Measurements from ENCODE around the gene DHRS7C. TPM values are rescaled to one million over a fixed set of nuclear protein-coding genes. Genes with fewer than 3 reads are reported as not detected.

The DHRS7C gene
- total RNA-seq, 6 experiments from 2014 or later: not detected

DNA sequence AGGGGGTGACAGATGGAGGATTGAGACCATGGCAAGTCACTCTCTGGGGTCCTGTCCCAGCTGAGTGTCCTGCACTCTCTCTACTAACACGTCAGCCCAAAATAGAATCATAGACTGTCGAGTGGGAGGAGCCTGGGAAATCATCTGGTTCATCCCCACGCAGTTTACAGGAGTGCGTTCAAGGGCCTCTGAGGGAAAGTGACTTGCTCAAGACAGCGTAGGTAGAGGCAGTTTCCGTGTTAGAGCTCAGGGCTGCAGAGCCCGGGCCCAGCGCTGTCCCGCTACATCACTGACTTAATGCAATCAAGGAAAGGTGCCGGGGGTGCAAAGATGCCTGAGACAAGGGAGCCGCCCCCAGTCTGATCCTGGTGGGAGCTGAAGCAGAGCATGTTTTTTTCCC lies 20.1 kb upstream of the DHRS7C start:
- ATAC-seq (no peak), DNase-seq (no peak)
- no peaks in the 10 kb centered on the region for H3K4me1 ChIP-seq
- H3K36me3 ChIP-seq: no peaks in the 10 kb centered on the region
- no peak overlapping the region for H3K4me3 ChIP-seq
- no peaks in the 10 kb centered on the region for H3K9me3 ChIP-seq
- intact Hi-C loops (cut with DNase I): no loop called here
- WGBS (ENCODE audit: insufficient coverage, low coverage, low lambda C conversion rate, missing lambda C conversion rate): 46% methylated on average over 9 of the region's 11 CpGs
- H3K27ac ChIP-seq: no peak overlapping the region
- no peak for TF ChIP-seq POLR2A (IDR thresholded peaks at IDR 0.05)
- TF ChIP-seq, protein P1, sequence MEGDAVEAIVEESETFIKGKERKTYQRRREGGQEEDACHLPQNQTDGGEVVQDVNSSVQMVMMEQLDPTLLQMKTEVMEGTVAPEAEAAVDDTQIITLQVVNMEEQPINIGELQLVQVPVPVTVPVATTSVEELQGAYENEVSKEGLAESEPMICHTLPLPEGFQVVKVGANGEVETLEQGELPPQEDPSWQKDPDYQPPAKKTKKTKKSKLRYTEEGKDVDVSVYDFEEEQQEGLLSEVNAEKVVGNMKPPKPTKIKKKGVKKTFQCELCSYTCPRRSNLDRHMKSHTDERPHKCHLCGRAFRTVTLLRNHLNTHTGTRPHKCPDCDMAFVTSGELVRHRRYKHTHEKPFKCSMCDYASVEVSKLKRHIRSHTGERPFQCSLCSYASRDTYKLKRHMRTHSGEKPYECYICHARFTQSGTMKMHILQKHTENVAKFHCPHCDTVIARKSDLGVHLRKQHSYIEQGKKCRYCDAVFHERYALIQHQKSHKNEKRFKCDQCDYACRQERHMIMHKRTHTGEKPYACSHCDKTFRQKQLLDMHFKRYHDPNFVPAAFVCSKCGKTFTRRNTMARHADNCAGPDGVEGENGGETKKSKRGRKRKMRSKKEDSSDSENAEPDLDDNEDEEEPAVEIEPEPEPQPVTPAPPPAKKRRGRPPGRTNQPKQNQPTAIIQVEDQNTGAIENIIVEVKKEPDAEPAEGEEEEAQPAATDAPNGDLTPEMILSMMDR (IDR thresholded peaks at IDR 0.05): no peak
- no peaks in the 10 kb centered on the region for H3K27me3 ChIP-seq

DNA sequence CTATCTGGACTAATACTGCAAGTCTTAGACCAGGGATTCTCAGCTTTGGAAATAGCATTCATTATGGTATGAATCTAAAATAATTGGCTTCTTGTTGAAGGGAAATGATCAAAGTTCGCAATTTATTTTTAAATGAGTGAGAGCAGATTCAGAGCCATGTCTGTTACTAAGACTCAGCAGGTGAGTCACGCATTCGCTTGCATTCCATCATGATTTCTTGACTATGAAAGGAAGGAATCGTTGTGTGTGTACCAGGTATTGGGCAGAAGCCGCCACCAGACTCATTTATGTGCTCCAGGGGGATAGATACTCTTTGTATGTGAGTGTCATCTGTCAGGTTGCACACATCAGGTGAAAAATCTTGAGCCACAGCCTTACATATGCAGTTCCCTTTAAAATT lies 19.7 kb upstream of the DHRS7C start:
- intact Hi-C loops (cut with DNase I): no loop called here
- Histone ChIP-seq H3K9me3 (no peaks in the 10 kb centered on the region), H3K4me3 (no peak overlapping the region), H3K27ac (no peak overlapping the region), H3K27me3 (no peaks in the 10 kb centered on the region), H3K4me1 (no peaks in the 10 kb centered on the region), H3K36me3 (no peaks in the 10 kb centered on the region)
- TF ChIP-seq POLR2A (IDR thresholded peaks at IDR 0.05): no peak
- TF ChIP-seq, protein P1 (IDR thresholded peaks at IDR 0.05): no peak
- DNase-seq: no peak
- no peak for ATAC-seq
- WGBS (ENCODE audit: insufficient coverage, low coverage, low lambda C conversion rate, missing lambda C conversion rate): 68% methylated on average over 4 of the region's 5 CpGs

DNA sequence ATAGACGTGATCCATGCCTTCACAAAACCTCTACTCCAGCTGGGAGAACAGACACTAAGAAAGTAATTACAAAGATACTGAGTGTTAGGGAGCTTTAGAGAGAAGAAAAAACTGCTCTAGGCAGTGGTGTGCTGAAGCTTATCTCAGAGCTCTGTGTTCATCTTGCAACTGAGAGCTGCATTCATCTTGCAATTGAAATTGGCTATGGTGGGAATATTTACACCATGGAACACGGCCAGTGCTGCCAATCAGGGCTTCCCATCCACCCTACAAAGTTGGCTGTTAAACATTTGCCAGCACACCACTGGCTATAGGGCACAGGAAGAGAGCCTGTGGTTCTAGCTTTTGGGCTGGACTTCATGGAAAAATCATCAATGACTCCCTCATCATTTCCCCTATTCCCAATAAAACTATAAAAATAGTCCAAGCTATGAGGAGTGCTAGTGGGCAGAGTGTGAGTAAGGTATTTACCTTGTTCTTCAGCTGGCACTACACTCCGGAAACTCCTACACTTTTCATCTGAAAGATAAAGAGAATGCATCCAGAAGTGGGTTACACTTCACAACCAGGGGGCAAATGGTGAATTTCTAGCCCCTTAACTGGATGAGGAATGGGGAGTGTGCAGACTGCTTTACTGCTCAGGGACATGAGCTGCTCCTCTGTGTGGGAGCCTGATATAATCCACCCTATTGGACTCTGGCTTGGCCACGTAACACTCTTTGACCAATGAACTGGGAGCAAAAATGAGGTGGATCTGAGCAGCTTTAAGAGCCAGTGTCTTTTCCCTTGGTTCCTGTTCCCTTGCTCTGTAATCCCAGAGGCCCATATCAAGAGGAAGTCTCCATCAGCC lies 18.9 kb upstream of the DHRS7C start:
- TF ChIP-seq, protein P1 (IDR thresholded peaks at IDR 0.05): no peak
- no peak for TF ChIP-seq POLR2A (IDR thresholded peaks at IDR 0.05)
- H3K27me3 ChIP-seq: no peaks in the 10 kb centered on the region
- no peak overlapping the region for H3K27ac ChIP-seq
- 32% methylated on average over 4 of the region's 4 CpGs for WGBS (ENCODE audit: insufficient coverage, low coverage, low lambda C conversion rate, missing lambda C conversion rate)
- intact Hi-C loops (cut with DNase I): no loop called here
- H3K4me1 ChIP-seq: no peaks in the 10 kb centered on the region
- ATAC-seq (no peak), DNase-seq (no peak)
- H3K4me3 ChIP-seq: no peak overlapping the region
- H3K36me3 ChIP-seq: no peaks in the 10 kb centered on the region
- H3K9me3 ChIP-seq: no peaks in the 10 kb centered on the region

DNA sequence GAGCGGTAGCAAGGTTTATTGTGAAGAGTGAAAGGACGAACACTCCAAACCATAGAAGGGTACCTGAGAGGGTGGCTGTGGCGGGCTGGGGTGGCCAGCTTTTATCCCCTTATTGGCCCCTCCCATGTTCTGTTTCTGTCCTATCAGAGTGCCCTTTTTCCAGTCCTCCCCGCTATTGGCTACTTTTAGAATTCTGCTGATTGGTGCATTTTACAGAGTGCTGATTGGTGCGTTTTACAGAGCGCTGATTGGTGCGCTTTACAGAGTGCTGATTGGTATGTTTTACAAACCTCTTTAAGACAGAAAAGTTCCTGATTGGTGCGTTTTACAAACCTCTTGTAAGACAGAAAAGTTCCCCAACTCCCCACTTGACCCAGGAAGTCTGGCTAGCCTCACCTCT lies 18.0 kb upstream of the DHRS7C start:
- no peak overlapping the region for H3K4me3 ChIP-seq
- no peak for TF ChIP-seq POLR2A (IDR thresholded peaks at IDR 0.05)
- TF ChIP-seq, protein P1 (IDR thresholded peaks at IDR 0.05): no peak
- H3K27me3 ChIP-seq: no peaks in the 10 kb centered on the region
- H3K36me3 ChIP-seq: no peaks in the 10 kb centered on the region
- 66% methylated on average over 4 of the region's 8 CpGs for WGBS (ENCODE audit: insufficient coverage, low coverage, low lambda C conversion rate, missing lambda C conversion rate)
- no peaks in the 10 kb centered on the region for H3K9me3 ChIP-seq
- no peak overlapping the region for H3K27ac ChIP-seq
- intact Hi-C loops (cut with DNase I): no loop called here
- H3K4me1 ChIP-seq: no peaks in the 10 kb centered on the region
- ATAC-seq (no peak), DNase-seq (no peak)
